Measurements from ENCODE around the gene XPOT.

The XPOT gene

DNA sequence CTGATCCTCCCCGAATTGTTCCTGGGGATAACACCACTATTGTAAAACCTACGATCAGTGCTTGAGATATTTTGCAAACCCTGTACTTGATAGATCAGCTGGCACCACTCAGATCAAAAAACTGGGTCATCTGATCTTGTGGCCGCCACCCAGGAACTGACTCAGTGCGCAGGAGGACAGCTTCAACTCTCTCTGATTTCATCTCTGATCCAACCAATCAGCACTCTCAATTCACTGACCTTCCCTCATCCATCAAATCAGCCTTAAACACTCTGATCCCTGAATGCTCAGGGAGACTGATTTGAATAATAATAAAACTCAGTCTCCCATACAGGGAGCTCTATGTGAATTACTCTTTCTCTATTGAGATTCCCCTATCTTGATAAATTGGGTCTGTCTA lies 4.2 kb upstream of the XPOT start:
- H3K27me3 ChIP-seq: no peaks in the 10 kb centered on the region
- H3K4me3 ChIP-seq (ENCODE audit: low read depth, low read length): no peak overlapping the region
- peaks cover 5% of the 10 kb centered on the region for H3K36me3 ChIP-seq
- peaks cover 4% of the 10 kb centered on the region; the same call in 1 of the 2 replicates for H3K4me1 ChIP-seq
- DNase-seq: no peak
- TF ChIP-seq, protein P1, sequence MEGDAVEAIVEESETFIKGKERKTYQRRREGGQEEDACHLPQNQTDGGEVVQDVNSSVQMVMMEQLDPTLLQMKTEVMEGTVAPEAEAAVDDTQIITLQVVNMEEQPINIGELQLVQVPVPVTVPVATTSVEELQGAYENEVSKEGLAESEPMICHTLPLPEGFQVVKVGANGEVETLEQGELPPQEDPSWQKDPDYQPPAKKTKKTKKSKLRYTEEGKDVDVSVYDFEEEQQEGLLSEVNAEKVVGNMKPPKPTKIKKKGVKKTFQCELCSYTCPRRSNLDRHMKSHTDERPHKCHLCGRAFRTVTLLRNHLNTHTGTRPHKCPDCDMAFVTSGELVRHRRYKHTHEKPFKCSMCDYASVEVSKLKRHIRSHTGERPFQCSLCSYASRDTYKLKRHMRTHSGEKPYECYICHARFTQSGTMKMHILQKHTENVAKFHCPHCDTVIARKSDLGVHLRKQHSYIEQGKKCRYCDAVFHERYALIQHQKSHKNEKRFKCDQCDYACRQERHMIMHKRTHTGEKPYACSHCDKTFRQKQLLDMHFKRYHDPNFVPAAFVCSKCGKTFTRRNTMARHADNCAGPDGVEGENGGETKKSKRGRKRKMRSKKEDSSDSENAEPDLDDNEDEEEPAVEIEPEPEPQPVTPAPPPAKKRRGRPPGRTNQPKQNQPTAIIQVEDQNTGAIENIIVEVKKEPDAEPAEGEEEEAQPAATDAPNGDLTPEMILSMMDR (IDR thresholded peaks at IDR 0.05; ENCODE audit: low read depth, low read length): no peak
- no peaks in the 10 kb centered on the region for H3K9me3 ChIP-seq

DNA sequence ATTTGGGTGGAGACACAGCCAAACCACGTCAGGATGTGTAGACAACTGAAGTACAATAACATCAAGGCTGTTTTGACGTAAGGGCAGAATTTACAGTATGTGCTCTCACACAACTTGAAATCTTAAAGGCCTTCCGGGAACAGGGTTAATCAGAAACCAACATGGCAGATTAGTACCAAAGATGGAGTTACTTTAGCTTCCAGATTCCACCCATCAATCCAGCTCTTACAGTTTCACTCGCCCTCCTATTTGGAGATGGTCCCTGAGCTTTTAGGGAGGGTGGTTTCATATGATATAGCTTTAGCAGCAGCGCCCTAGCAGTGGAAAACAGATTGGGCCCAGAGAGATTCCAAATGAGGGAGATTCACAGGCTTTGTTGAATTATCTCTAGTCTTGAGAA lies 2.0 kb upstream of the XPOT start:
- H3K4me3 ChIP-seq (ENCODE audit: low read depth, low read length): no peak overlapping the region
- TF ChIP-seq, protein P1 (IDR thresholded peaks at IDR 0.05; ENCODE audit: low read depth, low read length): no peak
- DNase-seq: no peak
- H3K4me1 ChIP-seq: 0 out of 2 replicates have a peak, but pooled peaks cover 4% of the 10 kb centered on the region
- H3K27me3 ChIP-seq: no peaks in the 10 kb centered on the region
- peaks cover 7% of the 10 kb centered on the region for H3K36me3 ChIP-seq
- H3K9me3 ChIP-seq: no peaks in the 10 kb centered on the region

DNA sequence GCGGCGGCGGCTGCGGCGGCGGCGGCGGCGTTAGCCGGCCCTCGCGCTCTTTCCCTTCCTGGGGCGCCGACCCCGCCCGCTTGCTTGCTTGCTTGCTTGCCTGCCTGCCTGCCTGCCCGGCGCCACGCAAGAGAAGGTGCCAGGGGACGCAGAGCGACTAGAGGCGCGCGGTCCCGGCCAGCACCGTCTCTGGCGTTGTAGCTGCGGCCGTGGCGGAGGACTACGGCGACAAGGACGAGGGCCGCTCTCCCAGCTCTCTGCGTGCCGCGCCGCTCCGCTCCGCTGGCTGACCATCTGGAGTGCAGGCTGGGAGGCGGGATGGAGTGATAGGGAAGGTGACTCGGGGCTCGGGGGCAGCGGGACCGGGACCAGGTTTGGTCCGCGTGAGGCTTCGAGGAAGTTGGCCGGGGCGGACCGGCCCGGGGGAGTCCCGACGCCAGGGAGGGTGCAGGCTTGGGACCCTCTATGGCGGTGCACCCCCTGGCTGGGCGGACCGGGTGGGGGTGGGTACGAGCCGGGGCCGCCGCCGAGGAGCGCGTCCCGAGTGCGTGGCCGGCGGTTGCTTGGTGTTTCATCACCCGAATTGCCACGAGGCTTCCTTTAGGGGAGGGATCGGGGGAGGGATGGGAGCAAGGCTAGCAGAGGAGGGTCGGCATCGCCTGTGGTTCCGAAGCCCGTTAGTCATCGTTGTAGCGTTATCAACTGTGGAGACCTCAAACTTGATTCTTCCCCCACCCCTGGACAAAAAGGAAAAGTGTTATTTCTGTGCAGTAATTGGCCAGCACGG lies 471 bp downstream of the XPOT start:
- H3K9me3 ChIP-seq: no peaks in the 10 kb centered on the region
- H3K36me3 ChIP-seq: peaks cover 10% of the 10 kb centered on the region
- peak; percentile 81 for DNase-seq
- TF ChIP-seq, protein P1 (IDR thresholded peaks at IDR 0.05; ENCODE audit: low read depth, low read length): no peak
- 0 out of 2 replicates have a peak, but pooled peaks cover 4% of the 10 kb centered on the region for H3K4me1 ChIP-seq
- no peaks in the 10 kb centered on the region for H3K27me3 ChIP-seq
- peak overlapping the region; percentile 97 for H3K4me3 ChIP-seq (ENCODE audit: low read depth, low read length)

DNA sequence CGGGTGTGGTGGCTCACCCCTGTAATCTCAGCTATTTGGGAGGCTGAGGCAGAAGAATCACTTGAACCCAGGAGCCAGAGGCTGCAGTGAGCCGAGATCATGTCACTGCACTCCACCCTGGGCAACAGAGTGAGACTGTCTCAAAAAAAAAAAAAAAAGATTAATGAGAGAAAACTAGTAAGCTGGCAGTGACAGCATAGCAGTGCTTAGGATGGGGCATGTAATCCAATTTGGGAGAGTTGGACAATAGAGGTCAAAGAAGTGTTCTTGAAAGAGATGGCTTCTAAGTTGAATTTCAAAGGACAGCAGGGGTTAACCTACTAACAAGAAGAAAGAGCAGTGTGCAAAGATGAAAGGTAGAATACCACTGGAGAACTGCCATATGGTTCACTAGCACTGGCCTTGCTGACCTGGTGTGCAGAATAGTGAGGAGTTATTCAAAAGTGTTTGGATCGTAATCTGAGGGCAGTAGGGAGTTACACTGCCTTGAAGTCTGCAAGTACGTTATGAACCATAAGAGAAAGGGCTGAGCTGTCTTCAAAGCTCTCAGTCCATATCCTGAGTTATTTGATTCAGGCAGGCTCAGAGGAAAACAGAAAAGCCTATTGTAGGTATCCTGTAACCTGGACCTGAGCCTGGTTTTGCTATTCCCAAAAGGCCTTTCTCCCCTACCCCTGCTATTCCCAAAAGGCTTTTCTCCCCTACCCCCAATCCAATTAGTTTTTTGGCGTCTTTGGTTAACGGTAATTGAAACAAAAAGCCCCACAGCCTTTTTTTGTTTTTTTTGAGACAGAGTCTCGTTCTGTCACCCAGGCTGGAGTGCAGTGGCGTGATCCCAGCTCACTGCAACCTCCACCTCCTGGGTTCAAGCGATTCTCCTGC lies 3.4 kb downstream of the XPOT start:
- DNase-seq: no peak
- Histone ChIP-seq H3K36me3 (peaks cover 37% of the 10 kb centered on the region), H3K4me1 (no peaks in the 10 kb centered on the region), H3K9me3 (no peaks in the 10 kb centered on the region), H3K4me3 (ENCODE audit: low read depth, low read length) (no peak overlapping the region), H3K27me3 (no peaks in the 10 kb centered on the region)
- TF ChIP-seq, protein P1 (IDR thresholded peaks at IDR 0.05; ENCODE audit: low read depth, low read length): no peak

DNA sequence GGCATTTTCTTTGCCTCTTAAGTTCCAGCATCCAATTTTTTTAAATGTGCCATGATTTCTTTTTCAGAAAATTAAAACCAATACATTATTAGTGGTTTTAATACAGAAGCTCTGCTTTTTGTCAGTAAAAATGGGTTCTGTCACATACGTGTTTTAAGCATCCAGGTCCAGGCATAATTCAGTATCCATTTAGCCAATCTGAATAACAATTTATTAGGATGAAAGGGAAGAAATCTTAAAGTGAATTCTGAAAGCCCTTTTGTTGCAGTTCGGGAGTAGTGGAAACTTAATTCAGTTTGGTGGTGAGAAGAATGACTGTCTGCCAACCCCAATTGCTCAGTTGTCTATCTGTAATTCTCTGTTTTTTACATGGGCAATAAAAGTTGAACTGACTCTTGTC lies 7.2 kb downstream of the XPOT start:
- TF ChIP-seq, protein P1 (IDR thresholded peaks at IDR 0.05; ENCODE audit: low read depth, low read length): no peak
- no peaks in the 10 kb centered on the region for H3K4me1 ChIP-seq
- no peak overlapping the region for H3K4me3 ChIP-seq (ENCODE audit: low read depth, low read length)
- peaks cover 66% of the 10 kb centered on the region for H3K36me3 ChIP-seq
- H3K27me3 ChIP-seq: no peaks in the 10 kb centered on the region
- no peak for DNase-seq
- no peaks in the 10 kb centered on the region for H3K9me3 ChIP-seq

All from BE2C (cell line).